B cell (primary cell): ENCODE data around the gene WNK2. TPM values are rescaled to one million over a fixed set of nuclear protein-coding genes. Genes with fewer than 3 reads are reported as not detected.

ENCODE experiments used
- ATAC-seq: fragments of 200-7000 bp; cut with Tn5 transposase; one replicate; pipeline ENCODE4 v1.10.0; 2021; ENCODE audit warnings: low read depth, mild to moderate bottlenecking, moderate number of reproducible peaks, moderate library complexity
- CTCF ChIA-PET: fragments of 350-600 bp; sonication (Branson Sonifier 250); formaldehyde crosslinking; loops from one replicate; lab custom pipeline; 2021; ENCODE audit warnings: antibody characterized with exemption, inconsistent platforms; lab: Charles Lee
- POLR2A ChIA-PET: fragments of 350-600 bp; sonication (Branson Sonifier 250); formaldehyde crosslinking; loops from one replicate; lab custom pipeline; 2021; ENCODE audit warnings: antibody characterized with exemption; lab: Charles Lee
- DNase-seq: peaks from one replicate; pipeline ENCODE4 v3.0.0; 2013
- H2AFZ ChIP-seq: 2 replicates; pipeline ENCODE4 v1.6.1; 2012; ENCODE audit warnings: mild to moderate bottlenecking, low read depth, low read length; ENCODE audit not compliant: insufficient read depth, poor library complexity, severe bottlenecking
- H3K27ac ChIP-seq, 2 donors: 1 replicate in 1 of 2; 2 replicates in 1 of 2; pipeline ENCODE4 v1.5.1; 2012 to 2013; ENCODE audit warnings: low read length in 2 of 2, mild to moderate bottlenecking in 2 of 2, moderate library complexity in 1 of 2
- H3K27me3 ChIP-seq, 4 experiments: fragments of 200-600 bp in 1 of 4; sonication (generic) in 1 of 4; replicated peaks in 1 of 4; 1 replicate in 2 of 4; 2 replicates in 2 of 4; pipeline versions ENCODE4 v1.6.1 to v1.7.0; 2013 to 2016; ENCODE audit warnings: low read length in 3 of 4, mild to moderate bottlenecking in 2 of 4, mixed read lengths in 1 of 4, moderate library complexity in 1 of 4; ENCODE audit not compliant: insufficient read depth in 4 of 4, control insufficient read depth in 3 of 4; ENCODE audit errors: control extremely low read depth in 1 of 4
- H3K36me3 ChIP-seq, 2 experiments: replicated peaks in 1 of 2; 1 replicate in 1 of 2; 2 replicates in 1 of 2; pipeline versions ENCODE4 v1.6.1 to v1.7.1; 2013; ENCODE audit warnings: low read length in 1 of 2; ENCODE audit not compliant: insufficient read depth in 2 of 2, control insufficient read depth in 1 of 2; ENCODE audit errors: control extremely low read depth in 1 of 2, extremely low read depth in 1 of 2
- H3K4me1 ChIP-seq, 2 donors: fragments of 200-600 bp in 1 of 2; sonication (generic) in 1 of 2; 1 replicate in 1 of 2; 2 replicates in 1 of 2; pipeline versions ENCODE4 v1.5.1 to v1.6.1; 2013 to 2017; ENCODE audit warnings: low read length in 2 of 2; ENCODE audit not compliant: control insufficient read depth in 2 of 2, insufficient read depth in 2 of 2
- H3K4me2 ChIP-seq: replicated peaks from 2 replicates; pipeline ENCODE3; 2012; ENCODE audit warnings: mild to moderate bottlenecking, low read depth, low read length; ENCODE audit not compliant: poor library complexity, severe bottlenecking
- H3K4me3 ChIP-seq, 5 experiments: fragments of 200-600 bp in 1 of 5; sonication (generic) in 1 of 5; 1 replicate in 3 of 5; 2 replicates in 2 of 5; pipeline versions ENCODE4 v1.5.1 to v1.7.0; 2011 to 2016; ENCODE audit warnings: low read length in 4 of 5, mild to moderate bottlenecking in 4 of 5, low read depth in 2 of 5, control low read depth in 1 of 5, moderate library complexity in 1 of 5; ENCODE audit not compliant: insufficient read depth in 1 of 5; ENCODE audit errors: control extremely low read depth in 1 of 5, extremely low read depth in 1 of 5
- H3K79me2 ChIP-seq: fragments of 200-600 bp; sonication (generic); one replicate; pipeline ENCODE4 v1.6.0; 2016; ENCODE audit warnings: low read length; ENCODE audit not compliant: control insufficient read depth, insufficient read depth
- H3K9ac ChIP-seq: fragments of 200-600 bp; sonication (generic); 2 replicates; pipeline ENCODE4 v1.6.1; 2017; ENCODE audit warnings: mild to moderate bottlenecking, low read length, moderate library complexity
- H3K9me3 ChIP-seq, 3 donors: one replicate each; pipeline versions ENCODE4 v1.6.1 to v1.7.1; 2013; ENCODE audit warnings: low read length in 2 of 3; ENCODE audit not compliant: control insufficient read depth in 2 of 3, insufficient read depth in 1 of 3; ENCODE audit errors: control extremely low read depth in 1 of 3
- H4K20me1 ChIP-seq: 2 replicates; pipeline ENCODE4 v1.6.0; 2012; ENCODE audit warnings: mild to moderate bottlenecking, low read length; ENCODE audit not compliant: insufficient read depth, control insufficient read depth, poor library complexity, severe bottlenecking
- H3K27ac Mint-ChIP-seq: one replicate; pipeline ENCODE4 v1.8.0; 2021; ENCODE audit warnings: mixed read lengths
- H3K27me3 Mint-ChIP-seq: one replicate; pipeline ENCODE4 v1.8.0; 2021; ENCODE audit warnings: mixed read lengths
- H3K4me1 Mint-ChIP-seq: one replicate; pipeline ENCODE4 v1.8.0; 2021; ENCODE audit warnings: mixed read lengths
- H3K4me3 Mint-ChIP-seq: one replicate; pipeline ENCODE4 v1.8.0; 2021; ENCODE audit warnings: mixed read lengths
- H3K9me3 Mint-ChIP-seq: one replicate; pipeline ENCODE4 v1.8.0; 2022; ENCODE audit warnings: mixed read lengths; ENCODE audit not compliant: insufficient read depth
- CTCF ChIP-seq: fragments of 200-600 bp; IDR thresholded peaks from one replicate; pipeline ENCODE4 v1.8.0; 2022; ENCODE audit warnings: antibody characterized with exemption, mild to moderate bottlenecking
- EZH2 ChIP-seq: IDR thresholded peaks from 2 replicates; pipeline ENCODE4 v1.6.1; 2012; ENCODE audit warnings: borderline replicate concordance, low read depth, mild to moderate bottlenecking, moderate library complexity, low read length; ENCODE audit not compliant: insufficient read depth, poor library complexity, severe bottlenecking
- WGBS: methylation state at CpG from one replicate; pipeline ENCODE4 v1.1.5; 2013; ENCODE audit warnings: missing lambda C conversion rate; ENCODE audit not compliant: insufficient coverage; 5-methylcytosine and 5-hydroxymethylcytosine counted together
- intact Hi-C: fragments of 100-400 bp; cut with micrococcal nuclease; formaldehyde crosslinking; loops from one replicate; pipeline ENCODE4 v1.10.0; 2022
- polyA plus RNA-seq: library from polyadenylated mRNA; depleted of rRNA; stranded (reverse); fragments of >200 nt; gene quantifications from 2 replicates; pipeline ENCODE4 v1.2.3, GENCODE V29; 2012
- total RNA-seq, 2 donors: library from RNA; stranded (reverse); fragments of 120-200 nt in 1 of 2; gene quantifications; 1 replicate in 1 of 2; 2 replicates in 1 of 2; pipeline versions ENCODE4 v1.2.3 to v1.2.4, GENCODE V29; 2013 to 2022

Gene WNK2
- total and polyA plus RNA-seq, 2 donors (not counting 1 experiment from before 2014, with no cell fraction given): 0.49 TPM; not detected in 1

GRCh38 chr9:93137362-93137761 lies 46.6 kb upstream of the WNK2 start:
- no peak overlapping the region for H3K4me2 ChIP-seq
- ChIA-PET POLR2A (no interaction called here), CTCF (interaction anchor here (3.0 kb wide), 1 partner anchor 28 kb away, joined by 7 read pairs; no protein-coding TSS in a partner anchor)
- no peaks in the 10 kb centered on the region for H3K36me3 ChIP-seq
- no peak overlapping the region for H3K9ac ChIP-seq
- no peaks in the 10 kb centered on the region for H3K27me3 Mint-ChIP-seq
- H3K4me3 Mint-ChIP-seq: no peak overlapping the region
- intact Hi-C loops: loop anchor here (10.0 kb wide), 1 partner anchor 427 kb away; no protein-coding TSS in a partner anchor
- H4K20me1 ChIP-seq: peaks cover 12% of the 10 kb centered on the region
- ATAC-seq (no peak), DNase-seq (no peak)
- no peak overlapping the region for H3K27ac ChIP-seq
- H3K4me1 Mint-ChIP-seq: peaks cover 43% of the 10 kb centered on the region
- H3K9me3 ChIP-seq: peaks cover 0 to 9% (median 4%) of the 10 kb centered on the region in 3 donors
- H3K27me3 ChIP-seq: peaks cover 0 to 20% (median 0%) of the 10 kb centered on the region in 4 experiments
- 93% methylated on average over 10 of the region's 11 CpGs for WGBS
- peaks cover 25 to 42% of the 10 kb centered on the region in 2 donors for H3K4me1 ChIP-seq
- no peak overlapping the region for H2AFZ ChIP-seq
- H3K9me3 Mint-ChIP-seq: peaks cover 3% of the 10 kb centered on the region
- no peak overlapping the region for H3K4me3 ChIP-seq
- H3K27ac Mint-ChIP-seq: no peak overlapping the region
- H3K79me2 ChIP-seq: peaks cover 14% of the 10 kb centered on the region
- TF ChIP-seq CTCF (no peak), EZH2 (no peak)

GRCh38 chr9:93138171-93138764 lies 45.7 kb upstream of the WNK2 start:
- no peaks in the 10 kb centered on the region for H3K27me3 Mint-ChIP-seq
- H3K9me3 Mint-ChIP-seq: peaks cover 3% of the 10 kb centered on the region
- no peak overlapping the region for H3K4me3 ChIP-seq
- POLR2A ChIA-PET: no interaction called here
- H3K9me3 ChIP-seq: peaks cover 0 to 9% (median 4%) of the 10 kb centered on the region in 3 donors
- no peak overlapping the region for H3K4me3 Mint-ChIP-seq
- peaks cover 39% of the 10 kb centered on the region for H3K4me1 Mint-ChIP-seq
- peaks cover 6% of the 10 kb centered on the region for H4K20me1 ChIP-seq
- no peaks in the 10 kb centered on the region for H3K36me3 ChIP-seq
- peak overlapping the region; percentile 11 for H3K4me2 ChIP-seq
- H3K27me3 ChIP-seq: peaks cover 0 to 19% (median 0%) of the 10 kb centered on the region in 4 experiments
- DNase-seq (peak; percentile 43), ATAC-seq (no peak)
- no peak for TF ChIP-seq CTCF
- no peak for TF ChIP-seq EZH2
- H3K79me2 ChIP-seq: peaks cover 5% of the 10 kb centered on the region
- H2AFZ ChIP-seq: no peak overlapping the region
- CTCF ChIA-PET: interaction anchor here (0.9 to 3.0 kb wide), 3 partner anchors 29 to 135 kb away, joined by 3 to 7 read pairs (median 4); no protein-coding TSS in a partner anchor
- WGBS: 7% methylated on average over 5 of the region's 7 CpGs
- no peak overlapping the region for H3K27ac ChIP-seq
- intact Hi-C loops: loop anchor here (10.0 kb wide), 1 partner anchor 427 kb away; no protein-coding TSS in a partner anchor
- H3K9ac ChIP-seq: no peak overlapping the region
- H3K4me1 ChIP-seq: peaks cover 19 to 39% of the 10 kb centered on the region in 2 donors
- peak overlapping the region; percentile 26 for H3K27ac Mint-ChIP-seq
